Ovary (tissue), 9 donors: Measurements from ENCODE around the gene FARSB. TPM values are rescaled to one million over a fixed set of nuclear protein-coding genes. Genes with fewer than 3 reads are reported as not detected.

Experiments used
- DNase-seq, 5 donors: peaks; one replicate each; pipeline ENCODE4 v3.0.0-alpha.2; 2019 to 2020
- H3K27ac ChIP-seq, 2 donors: fragments of 200-600 bp; one replicate each; pipeline versions ENCODE4 v1.5.1 to v1.8.0; 2019 to 2022
- H3K27me3 ChIP-seq: fragments of 200-600 bp; one replicate; pipeline ENCODE4 v1.8.0; 2022
- H3K36me3 ChIP-seq: fragments of 200-600 bp; sonication (generic); one replicate; pipeline ENCODE4 v1.5.1; 2019
- H3K4me1 ChIP-seq: one replicate; pipeline ENCODE4 v1.8.1; 2013; ENCODE audit warnings: mild to moderate bottlenecking, moderate library complexity; ENCODE audit not compliant: insufficient read depth
- H3K4me3 ChIP-seq: fragments of 200-600 bp; sonication (generic); one replicate; pipeline ENCODE4 v1.5.1; 2017
- H3K9me3 ChIP-seq, 2 donors: fragments of 200-600 bp in 1 of 2; sonication (generic) in 1 of 2; one replicate each; pipeline versions ENCODE4 v1.5.1 to v1.8.1; 2013 to 2019; ENCODE audit warnings: mild to moderate bottlenecking in 1 of 2, moderate library complexity in 1 of 2
- CTCF ChIP-seq, 3 donors: fragments of 450-650 bp in 2 of 3; fragments of 200-600 bp in 1 of 3; IDR thresholded peaks; one replicate each; pipeline versions ENCODE4 v1.5.1 to v1.8.0; 2016 to 2022; ENCODE audit warnings: antibody characterized with exemption in 3 of 3, mild to moderate bottlenecking in 1 of 3
- EP300 ChIP-seq: sonication (generic); formaldehyde crosslinking; IDR thresholded peaks from one replicate; pipeline ENCODE4 v1.6.1; 2017; ENCODE audit warnings: antibody characterized with exemption
- POLR2A ChIP-seq: fragments of 450-650 bp; IDR thresholded peaks from one replicate; pipeline ENCODE4 v1.6.1; 2017; ENCODE audit warnings: antibody characterized with exemption, mild to moderate bottlenecking, moderate library complexity
- WGBS, 3 donors: extraction: QIAGEN DNeasy Blood & Tissue Kit in 1 of 3; methylation state at CpG; one replicate each; pipeline versions ENCODE4 v1.1.5 to v1.1.7; 2013 to 2017; 5-methylcytosine and 5-hydroxymethylcytosine counted together
- intact Hi-C, 4 donors: fragments of 100-400 bp; cut with DNase I; formaldehyde crosslinking; loops; one replicate each; pipeline versions ENCODE4 v1.11.0 to v1.15.1; 2022 to 2023
- polyA plus RNA-seq, 2 donors: library from polyadenylated mRNA; stranded (reverse); fragments of 200-250 nt in 1 of 2; fragments of 350-450 nt in 1 of 2; fragmentation: Illumina TruSeq in 1 of 2; extraction: RNeasy Lipid Tissue Mini Kit (QIAGEN cat#74804) in 1 of 2; gene quantifications; one replicate each; pipeline ENCODE4 v1.2.3, GENCODE V29; 2013 to 2014
- total RNA-seq, 7 donors: library from RNA; depleted of rRNA in 2 of 7; stranded (reverse); fragments of >200 nt in 2 of 7; fragmentation: NEBNext Ultra II Directional in 3 of 7; extraction: Animal tissue kit (Norgen Biotek cat#: 25700) in 3 of 7; gene quantifications; one replicate each; pipeline versions ENCODE4 v1.1.0 to v1.2.4, GENCODE V29; 2016 to 2023
- donor health status: DM: no; HTN: no; CAD: no; lungs with moderate emphysema.
- donor health status: DM: no; HTN: no; CAD: no.
- donor health status: Bipolar disorder and iron deficiency.
- donor health status: DM: yes; HTN: yes; CAD: no.
- donor health status: DM: no; HTN: no; CAD: no.
- donor health status: DM: yes; HTN: yes; CAD: no.

The FARSB gene
- total and polyA plus RNA-seq, 9 donors, result 10.3 to 32.0 (median 21.0) TPM

- no peaks in the 10 kb centered on the region for H3K36me3 ChIP-seq
- DNase-seq, result no peak
- no peak overlapping the region for H3K27ac ChIP-seq
- no peak for TF ChIP-seq EP300
- TF ChIP-seq POLR2A, result no peak
- TF ChIP-seq CTCF (IDR thresholded peaks at IDR 0.05), result no peak
- H3K4me3 ChIP-seq, result no peak overlapping the region
- H3K27me3 ChIP-seq, result no peaks in the 10 kb centered on the region
- no peaks in the 10 kb centered on the region for H3K9me3 ChIP-seq
- intact Hi-C loops, result no loop called here
- no peaks in the 10 kb centered on the region for H3K4me1 ChIP-seq
- 85 to 86% (median 86%) methylated on average over 5 of the region's 5 CpGs for WGBS, 3 donors
Measured at GRCh38 chr2:222604749-222605515, 51.0 kb downstream of the FARSB start.

- DNase-seq, result no peak
- H3K27ac ChIP-seq, result no peak overlapping the region
- no peak overlapping the region for H3K4me3 ChIP-seq
- WGBS, 3 donors, result 95 to 98% (median 98%) methylated on average over 2 of the region's 2 CpGs
- no peaks in the 10 kb centered on the region for H3K36me3 ChIP-seq
- no peaks in the 10 kb centered on the region for H3K9me3 ChIP-seq
- H3K4me1 ChIP-seq, result no peaks in the 10 kb centered on the region
- TF ChIP-seq EP300 (no peak), CTCF (IDR thresholded peaks at IDR 0.05) (no peak), POLR2A (no peak)
- H3K27me3 ChIP-seq, result no peaks in the 10 kb centered on the region
- intact Hi-C loops, result no loop called here
Measured at GRCh38 chr2:222603501-222603900, 52.4 kb downstream of the FARSB start.

GRCh38 chr2:222598611-222599010, 57.3 kb downstream of the FARSB start:
- intact Hi-C loops, result no loop called here
- Histone ChIP-seq H3K4me1 (no peaks in the 10 kb centered on the region), H3K9me3 (no peaks in the 10 kb centered on the region), H3K4me3 (no peak overlapping the region), H3K27ac (no peak overlapping the region), H3K27me3 (no peaks in the 10 kb centered on the region), H3K36me3 (no peaks in the 10 kb centered on the region)
- TF ChIP-seq POLR2A, result no peak
- TF ChIP-seq EP300, result no peak
- no peak for TF ChIP-seq CTCF (IDR thresholded peaks at IDR 0.05)
- 47 to 62% (median 58%) methylated on average over 4 of the region's 4 CpGs for WGBS, 3 donors
- DNase-seq, result no peak

- Histone ChIP-seq H3K27ac (no peak overlapping the region), H3K9me3 (no peaks in the 10 kb centered on the region), H3K4me3 (no peak overlapping the region), H3K27me3 (no peaks in the 10 kb centered on the region), H3K36me3 (no peaks in the 10 kb centered on the region), H3K4me1 (no peaks in the 10 kb centered on the region)
- DNase-seq, result no peak
- TF ChIP-seq POLR2A, result no peak
- intact Hi-C loops, result no loop called here
- 89 to 93% (median 91%) methylated on average over 2 of the region's 2 CpGs for WGBS, 3 donors
Measured at GRCh38 chr2:222595581-222595980, 60.3 kb downstream of the FARSB start.

GRCh38 chr2:222594679-222595078, 61.2 kb downstream of the FARSB start:
- 88 to 99% (median 91%) methylated on average over 1 of the region's 1 CpG for WGBS, 3 donors
- Histone ChIP-seq H3K27ac (no peak overlapping the region), H3K4me3 (no peak overlapping the region), H3K9me3 (no peaks in the 10 kb centered on the region), H3K27me3 (no peaks in the 10 kb centered on the region), H3K36me3 (no peaks in the 10 kb centered on the region), H3K4me1 (no peaks in the 10 kb centered on the region)
- no peak for DNase-seq
- intact Hi-C loops, result no loop called here
- TF ChIP-seq POLR2A (no peak), EP300 (no peak), CTCF (IDR thresholded peaks at IDR 0.05) (no peak)
